GM19099 (cell line): Measurements from ENCODE around the gene CLCNKA.

ENCODE experiments used
- POLR2A ChIP-seq: IDR thresholded peaks from 3 replicates; pipeline ENCODE4 v1.6.1; 2011; ENCODE audit warnings: low read depth; ENCODE audit not compliant: insufficient read length; ENCODE audit errors: extremely low read depth

Gene CLCNKA

GRCh38 chr1:16078925-16079656 lies 57.3 kb downstream of the CLCNKA start:
- no peak for TF ChIP-seq POLR2A

GRCh38 chr1:16080422-16081150 lies 58.8 kb downstream of the CLCNKA start:
- no peak for TF ChIP-seq POLR2A

DNA sequence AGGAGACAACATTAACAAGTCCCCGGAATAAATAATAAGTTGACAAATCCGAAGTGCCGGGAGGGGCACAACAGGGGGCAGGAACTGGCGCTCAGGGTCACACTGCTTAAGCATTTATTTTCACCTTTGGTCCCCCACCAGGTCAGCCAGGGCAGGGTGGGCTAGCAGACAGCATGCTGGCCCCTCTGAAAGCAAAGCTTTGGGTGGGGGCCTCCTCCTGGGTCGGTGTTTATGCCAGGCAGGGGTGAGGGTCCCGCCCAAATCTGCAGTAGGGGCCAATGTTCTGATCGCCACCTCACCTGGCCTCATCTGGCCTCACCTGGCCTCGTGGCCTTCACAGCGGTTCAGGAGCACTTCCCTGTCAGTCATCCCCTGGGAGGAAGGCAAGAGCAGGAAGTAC lies 59.8 kb downstream of the CLCNKA start:
- TF ChIP-seq POLR2A: no peak

DNA sequence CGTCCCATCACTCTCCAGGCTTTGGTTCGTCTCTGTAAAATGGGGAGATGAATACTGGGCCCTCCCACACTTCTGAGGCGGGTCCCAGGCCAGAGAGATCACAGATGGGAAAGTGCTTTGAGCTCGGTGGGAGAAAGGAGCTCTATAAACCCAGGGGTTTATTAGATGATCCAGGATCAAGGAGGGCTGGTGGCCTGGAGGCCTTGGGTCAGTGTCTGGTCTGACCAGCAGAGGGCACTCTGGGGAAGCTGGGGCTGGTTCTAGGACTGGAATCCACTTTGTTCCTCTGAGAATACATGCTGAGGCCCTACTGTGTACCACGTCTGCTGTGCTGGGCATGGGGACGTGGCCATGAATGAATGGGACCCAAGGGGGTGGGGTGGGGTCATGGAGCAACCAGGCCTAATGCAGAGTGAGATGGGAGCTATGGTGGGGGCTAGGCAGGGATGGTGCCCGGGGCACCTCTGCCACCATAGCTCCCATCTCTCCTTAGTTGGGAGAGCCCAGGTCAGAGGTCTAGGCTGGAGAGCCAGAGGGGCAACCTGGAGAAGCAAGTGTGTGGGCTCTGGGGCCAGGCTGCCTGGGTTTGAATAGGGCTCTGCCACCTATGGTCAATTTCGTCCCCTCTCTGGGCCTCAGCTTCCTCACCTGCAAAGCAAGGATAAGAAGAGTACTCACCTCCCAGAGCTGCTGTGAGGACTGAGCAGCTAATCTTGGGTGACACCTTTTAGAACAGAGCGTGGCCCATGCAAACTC lies 60.6 kb downstream of the CLCNKA start:
- no peak for TF ChIP-seq POLR2A

- no peak for TF ChIP-seq POLR2A
These were observed 61.6 kb downstream of the CLCNKA start for GRCh38 chr1:16083486-16083885.
